PC-3 (cell line): ENCODE measurements around the gene CXCR6. TPM values are rescaled to one million over a fixed set of nuclear protein-coding genes. Genes with fewer than 3 reads are reported as not detected.

Experiments used
- ATAC-seq: fragments of 200-7000 bp; cut with Tn5 transposase; 2 replicates; pipeline ENCODE4 v1.9.1; 2020; ENCODE audit warnings: mild to moderate bottlenecking, moderate library complexity
- BruUV-seq: library from RNA; stranded (reverse); fragments of 400-500 nt; replicated peaks from 2 replicates; lab custom pipeline; 2021; lab: Mats Ljungman, UMichigan
- CTCF ChIA-PET: fragments of 300-600 bp; sonication (Branson Sonifier 250); formaldehyde crosslinking; loops from one replicate; lab custom pipeline; 2022; ENCODE audit warnings: antibody characterized with exemption; lab: Charles Lee
- POLR2A ChIA-PET: fragments of 300-600 bp; sonication (Branson Sonifier 250); formaldehyde crosslinking; loops from one replicate; lab custom pipeline; 2022; ENCODE audit warnings: antibody characterized with exemption; ENCODE audit not compliant: unreplicated experiment; lab: Charles Lee
- DNase-seq: peaks from one replicate; pipeline ENCODE4 v3.0.0-alpha.2; 2015
- H2AFZ ChIP-seq: fragments of 300-600 bp; sonication (generic); 2 replicates; pipeline ENCODE4 v1.6.0; 2016; ENCODE audit warnings: antibody characterized with exemption, low read length
- H3F3A ChIP-seq: fragments of 300-600 bp; sonication (generic); one replicate; pipeline ENCODE4 v1.6.0; 2017; ENCODE audit warnings: antibody characterized with exemption, low read length, control low read depth, mild to moderate bottlenecking; ENCODE audit not compliant: unreplicated experiment
- H3K27ac ChIP-seq: fragments of 300-600 bp; sonication (generic); 2 replicates; pipeline ENCODE4 v1.5.1; 2016; ENCODE audit warnings: mild to moderate bottlenecking, low read length
- H3K27me3 ChIP-seq: fragments of 300-600 bp; sonication (generic); 2 replicates; pipeline ENCODE4 v1.6.1; 2016; ENCODE audit warnings: low read length, mixed read lengths
- H3K36me3 ChIP-seq: fragments of 300-600 bp; sonication (generic); 2 replicates; pipeline ENCODE4 v1.6.1; 2016; ENCODE audit warnings: low read depth, mixed run types, low read length, mixed read lengths
- H3K4me1 ChIP-seq: fragments of 300-600 bp; sonication (generic); 2 replicates; pipeline ENCODE4 v1.5.1; 2016; ENCODE audit warnings: low read length; ENCODE audit not compliant: insufficient read depth
- H3K4me2 ChIP-seq: fragments of 300-600 bp; sonication (generic); 2 replicates; pipeline ENCODE4 v1.6.0; 2016; ENCODE audit warnings: low read length
- H3K4me3 ChIP-seq: fragments of 300-600 bp; sonication (generic); 2 replicates; pipeline ENCODE4 v1.5.1; 2016; ENCODE audit warnings: mild to moderate bottlenecking, low read length, mixed read lengths
- H3K79me2 ChIP-seq: fragments of 300-600 bp; sonication (generic); 2 replicates; pipeline ENCODE4 v1.6.1; 2017; ENCODE audit warnings: low read length, mixed read lengths
- H3K9ac ChIP-seq: fragments of 300-600 bp; sonication (generic); 2 replicates; pipeline ENCODE4 v1.6.0; 2016; ENCODE audit warnings: mild to moderate bottlenecking, low read length
- H3K9me2 ChIP-seq: fragments of 300-600 bp; sonication (generic); replicated peaks from 2 replicates; pipeline ENCODE4 v1.6.1; 2016; ENCODE audit warnings: mixed run types, low read length, mixed read lengths
- H3K9me3 ChIP-seq: fragments of 300-600 bp; sonication (generic); 2 replicates; pipeline ENCODE4 v1.6.1; 2016; ENCODE audit warnings: low read length, mixed read lengths
- H4K20me1 ChIP-seq: fragments of 300-600 bp; sonication (generic); 2 replicates; pipeline ENCODE4 v1.6.1; 2016; ENCODE audit warnings: low read length, mixed read lengths
- EZH2 ChIP-seq: fragments of 300-600 bp; sonication (generic); IDR thresholded peaks from one replicate; pipeline ENCODE4 v1.6.1; 2017; ENCODE audit warnings: antibody characterized with exemption, mild to moderate bottlenecking, low read length; ENCODE audit not compliant: unreplicated experiment
- EZH2phosphoT487 ChIP-seq: fragments of 300-600 bp; sonication (generic); IDR thresholded peaks from 2 replicates; pipeline ENCODE4 v1.6.1; 2018; ENCODE audit warnings: mild to moderate bottlenecking, antibody characterized with exemption, low read length, borderline replicate concordance
- intact Hi-C: fragments of 100-400 bp; cut with micrococcal nuclease; formaldehyde crosslinking; loops from 2 replicates; pipeline ENCODE4 v1.9.0; 2023
- total RNA-seq: library from RNA; depleted of rRNA; stranded (reverse); fragments of >200 nt; gene quantifications from 2 replicates; pipeline ENCODE4 v1.2.3, GENCODE V29; 2014
- TF ChIP-seq, protein P1 (sequence below): fragments of 300-600 bp; sonication (generic); conservative IDR thresholded peaks from 2 replicates; pipeline ENCODE4 v1.5.1; 2017; ENCODE audit warnings: antibody characterized with exemption, low read depth, mild to moderate bottlenecking, low read length

CXCR6 gene
- total RNA-seq, 1 experiment from 2014 or later = not detected

DNA sequence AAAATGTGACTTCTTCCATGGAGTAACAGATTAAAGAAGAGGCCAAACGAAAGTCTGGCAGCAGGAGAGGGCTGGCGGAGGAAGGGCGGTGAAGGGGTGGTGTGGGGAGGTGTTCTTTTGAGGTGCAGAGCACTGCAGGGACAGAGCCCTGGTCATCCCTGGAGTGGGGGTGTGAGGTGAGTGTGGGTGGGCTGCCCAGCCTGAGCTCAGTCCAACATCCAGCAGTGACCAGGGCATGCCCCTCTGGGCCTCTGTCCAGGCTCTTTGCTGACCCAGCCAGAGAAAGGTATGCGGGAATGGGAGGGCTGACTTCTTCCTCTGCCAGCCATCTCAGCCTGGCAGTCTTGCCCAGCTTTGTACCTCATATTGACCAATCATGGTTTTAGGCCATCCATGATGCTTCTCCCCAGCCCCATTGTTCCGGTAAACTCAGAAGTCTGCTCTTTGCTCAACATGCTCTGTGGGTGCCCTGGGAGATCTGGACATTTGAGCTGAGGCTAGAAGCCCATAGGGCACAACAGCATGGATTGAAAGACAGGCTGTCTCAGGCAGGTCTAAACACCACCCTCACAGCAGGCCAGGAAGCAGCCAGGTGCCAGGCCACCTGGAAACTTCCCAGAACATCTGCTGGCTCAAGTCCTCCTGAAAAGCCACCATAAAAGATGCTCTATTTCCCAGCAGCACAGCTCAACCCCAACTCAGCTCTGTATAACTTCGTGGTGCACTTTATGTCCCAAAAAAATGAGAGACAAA lies 25.9 kb upstream of the CXCR6 start:
- intact Hi-C loops = no loop called here
- H3K27ac ChIP-seq = no peak overlapping the region
- no peaks in the 10 kb centered on the region for H3K79me2 ChIP-seq
- H3F3A ChIP-seq = no peaks in the 10 kb centered on the region
- POLR2A ChIA-PET = interaction anchor here (0.6 kb wide), 1 partner anchor 101 kb away, joined by 7 read pairs; no protein-coding TSS in a partner anchor
- CTCF ChIA-PET = no interaction called here
- ATAC-seq (no peak), DNase-seq (no peak)
- H3K4me1 ChIP-seq = peaks cover 12% of the 10 kb centered on the region
- H3K4me3 ChIP-seq = no peak overlapping the region
- TF ChIP-seq, protein P1, sequence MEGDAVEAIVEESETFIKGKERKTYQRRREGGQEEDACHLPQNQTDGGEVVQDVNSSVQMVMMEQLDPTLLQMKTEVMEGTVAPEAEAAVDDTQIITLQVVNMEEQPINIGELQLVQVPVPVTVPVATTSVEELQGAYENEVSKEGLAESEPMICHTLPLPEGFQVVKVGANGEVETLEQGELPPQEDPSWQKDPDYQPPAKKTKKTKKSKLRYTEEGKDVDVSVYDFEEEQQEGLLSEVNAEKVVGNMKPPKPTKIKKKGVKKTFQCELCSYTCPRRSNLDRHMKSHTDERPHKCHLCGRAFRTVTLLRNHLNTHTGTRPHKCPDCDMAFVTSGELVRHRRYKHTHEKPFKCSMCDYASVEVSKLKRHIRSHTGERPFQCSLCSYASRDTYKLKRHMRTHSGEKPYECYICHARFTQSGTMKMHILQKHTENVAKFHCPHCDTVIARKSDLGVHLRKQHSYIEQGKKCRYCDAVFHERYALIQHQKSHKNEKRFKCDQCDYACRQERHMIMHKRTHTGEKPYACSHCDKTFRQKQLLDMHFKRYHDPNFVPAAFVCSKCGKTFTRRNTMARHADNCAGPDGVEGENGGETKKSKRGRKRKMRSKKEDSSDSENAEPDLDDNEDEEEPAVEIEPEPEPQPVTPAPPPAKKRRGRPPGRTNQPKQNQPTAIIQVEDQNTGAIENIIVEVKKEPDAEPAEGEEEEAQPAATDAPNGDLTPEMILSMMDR = no peak
- TF ChIP-seq EZH2 = no peak
- TF ChIP-seq EZH2phosphoT487 = no peak
- no peak overlapping the region for H3K4me2 ChIP-seq
- H3K9ac ChIP-seq = no peak overlapping the region
- H3K36me3 ChIP-seq = no peaks in the 10 kb centered on the region
- H3K9me3 ChIP-seq = no peaks in the 10 kb centered on the region
- H3K9me2 ChIP-seq = no peaks in the 10 kb centered on the region
- H2AFZ ChIP-seq = no peak overlapping the region
- H3K27me3 ChIP-seq = no peaks in the 10 kb centered on the region
- BruUV-seq = no TSS peak
- H4K20me1 ChIP-seq = no peaks in the 10 kb centered on the region

DNA sequence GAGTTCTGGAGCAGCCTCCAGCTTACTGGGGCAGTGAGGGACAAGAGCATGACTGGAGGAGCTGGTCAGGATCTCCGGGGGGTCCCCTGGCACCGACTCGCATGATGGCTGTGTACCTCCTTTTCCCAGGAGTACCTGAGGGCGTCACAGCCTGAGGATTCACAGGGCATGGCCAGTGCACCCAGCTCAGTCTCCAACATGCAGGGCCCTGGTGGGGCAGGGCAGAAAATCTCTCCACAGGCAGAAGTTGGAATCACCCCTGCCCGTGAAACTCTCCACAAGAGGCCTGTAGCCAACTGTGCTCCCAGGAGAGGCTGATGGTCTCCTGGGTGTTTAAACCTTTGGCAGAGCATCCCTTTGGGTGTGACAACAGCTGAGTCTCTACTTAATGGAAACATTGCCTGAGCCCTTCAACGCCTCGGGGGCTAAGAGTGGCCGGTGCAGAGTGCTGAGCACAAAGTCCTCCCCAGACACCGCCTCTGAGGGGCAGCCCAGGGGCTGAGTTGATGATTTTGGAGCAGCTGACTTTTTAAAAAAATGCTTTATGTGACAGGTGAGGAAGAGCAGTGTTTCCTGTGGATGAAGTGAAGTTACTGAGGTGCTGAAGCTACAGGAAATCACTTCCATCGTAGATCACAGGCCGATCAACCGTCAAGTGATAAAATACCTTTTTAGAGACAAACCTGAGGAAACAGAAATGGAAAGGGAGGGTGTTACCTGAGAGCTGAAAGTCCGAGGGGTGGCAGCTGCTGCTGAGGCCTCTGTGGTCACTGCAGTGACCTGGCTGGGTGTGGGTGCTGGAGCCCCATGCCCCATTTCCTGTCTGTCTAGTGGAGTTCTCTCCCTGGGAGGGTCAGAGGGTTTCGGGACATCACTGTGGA lies 21.9 kb upstream of the CXCR6 start:
- Histone ChIP-seq H3K36me3 (0 out of 2 replicates have a peak, but pooled peaks cover 7% of the 10 kb centered on the region), H4K20me1 (no peaks in the 10 kb centered on the region), H3K9ac (no peak overlapping the region), H3K79me2 (no peaks in the 10 kb centered on the region), H3K4me3 (no peak overlapping the region), H3K4me1 (peaks cover 1% of the 10 kb centered on the region), H3K27me3 (no peaks in the 10 kb centered on the region), H3K9me3 (no peaks in the 10 kb centered on the region), H3K9me2 (no peaks in the 10 kb centered on the region), H3F3A (no peaks in the 10 kb centered on the region), H3K27ac (no peak overlapping the region), H2AFZ (no peak overlapping the region), H3K4me2 (no peak overlapping the region)
- BruUV-seq = no TSS peak
- TF ChIP-seq EZH2phosphoT487 = no peak
- TF ChIP-seq, protein P1 = no peak
- TF ChIP-seq EZH2 = no peak
- no peak for DNase-seq
- intact Hi-C loops = no loop called here
- ChIA-PET POLR2A (no interaction called here), CTCF (no interaction called here)
- ATAC-seq = no peak

DNA sequence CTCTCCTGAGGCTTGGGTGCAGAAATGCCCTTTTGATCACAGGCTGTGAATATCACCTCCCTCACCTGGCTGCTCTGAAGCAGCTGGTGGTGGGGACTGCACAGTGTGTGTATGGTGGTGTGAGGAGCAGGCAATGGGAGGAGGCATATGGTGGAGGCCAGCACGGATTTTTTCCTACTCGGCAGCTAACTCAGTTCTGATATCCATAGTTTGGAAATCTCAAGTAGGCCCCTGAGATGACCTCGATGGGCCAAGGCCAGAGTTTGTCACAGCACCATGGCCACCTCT lies 21.3 kb upstream of the CXCR6 start:
- ATAC-seq = no peak
- no peaks in the 10 kb centered on the region for H3K79me2 ChIP-seq
- no peak overlapping the region for H3K9ac ChIP-seq
- H3K36me3 ChIP-seq = 0 out of 2 replicates have a peak, but pooled peaks cover 7% of the 10 kb centered on the region
- no peak for DNase-seq
- H3K4me3 ChIP-seq = no peak overlapping the region
- intact Hi-C loops = no loop called here
- ChIA-PET CTCF (no interaction called here), POLR2A (no interaction called here)
- TF ChIP-seq EZH2 = no peak
- TF ChIP-seq, protein P1 = no peak
- TF ChIP-seq EZH2phosphoT487 = no peak
- H3K4me1 ChIP-seq = no peaks in the 10 kb centered on the region
- no peaks in the 10 kb centered on the region for H3K9me2 ChIP-seq
- no peaks in the 10 kb centered on the region for H3K27me3 ChIP-seq
- no peak overlapping the region for H3K27ac ChIP-seq
- H4K20me1 ChIP-seq = no peaks in the 10 kb centered on the region
- no peak overlapping the region for H2AFZ ChIP-seq
- H3K9me3 ChIP-seq = no peaks in the 10 kb centered on the region
- no peaks in the 10 kb centered on the region for H3F3A ChIP-seq
- H3K4me2 ChIP-seq = no peak overlapping the region
- no TSS peak for BruUV-seq
